KOPT-K1 (cell line): ENCODE data around the gene GPC6.

ENCODE experiments used
- H3K27ac ChIP-seq: fragments of 200-600 bp; sonication (generic); 2 replicates; pipeline ENCODE4 v1.5.1; 2016; ENCODE audit warnings: antibody characterized with exemption, mild to moderate bottlenecking, low read depth, low read length; ENCODE audit not compliant: poor library complexity, severe bottlenecking
- H3K36me3 ChIP-seq: fragments of 200-600 bp; sonication (generic); 2 replicates; pipeline ENCODE4 v1.5.1; 2017; ENCODE audit warnings: antibody characterized with exemption, mild to moderate bottlenecking, low read length, moderate library complexity; ENCODE audit not compliant: insufficient read depth
- H3K9me3 ChIP-seq: fragments of 200-600 bp; sonication (generic); 2 replicates; pipeline ENCODE4 v1.5.1; 2017; ENCODE audit warnings: antibody characterized with exemption, low read length, mild to moderate bottlenecking; ENCODE audit not compliant: insufficient read depth, poor library complexity, severe bottlenecking

The GPC6 gene

GRCh38 chr13:94216476-94216875, 989.9 kb downstream of the GPC6 start:
- H3K9me3 ChIP-seq, result no peaks in the 10 kb centered on the region
- no peaks in the 10 kb centered on the region for H3K36me3 ChIP-seq
- H3K27ac ChIP-seq, result no peak overlapping the region

GRCh38 chr13:94217370-94217769, 990.8 kb downstream of the GPC6 start:
- H3K9me3 ChIP-seq, result no peaks in the 10 kb centered on the region
- no peaks in the 10 kb centered on the region for H3K36me3 ChIP-seq
- no peak overlapping the region for H3K27ac ChIP-seq

- H3K36me3 ChIP-seq, result no peaks in the 10 kb centered on the region
- no peak overlapping the region for H3K27ac ChIP-seq
- no peaks in the 10 kb centered on the region for H3K9me3 ChIP-seq
Measured at GRCh38 chr13:94218537-94218936, 991.9 kb downstream of the GPC6 start.

GRCh38 chr13:94218951-94219350, 992.3 kb downstream of the GPC6 start:
- Histone ChIP-seq H3K9me3 (no peaks in the 10 kb centered on the region), H3K36me3 (no peaks in the 10 kb centered on the region), H3K27ac (no peak overlapping the region)

- Histone ChIP-seq H3K27ac (no peak overlapping the region), H3K36me3 (no peaks in the 10 kb centered on the region), H3K9me3 (no peaks in the 10 kb centered on the region)
Measured at GRCh38 chr13:94224670-94225069, 998.1 kb downstream of the GPC6 start.

GRCh38 chr13:94227255-94227879, 1000.8 kb downstream of the GPC6 start:
- Histone ChIP-seq H3K27ac (no peak overlapping the region), H3K9me3 (no peaks in the 10 kb centered on the region), H3K36me3 (no peaks in the 10 kb centered on the region)

- H3K9me3 ChIP-seq, result no peaks in the 10 kb centered on the region
- no peaks in the 10 kb centered on the region for H3K36me3 ChIP-seq
- no peak overlapping the region for H3K27ac ChIP-seq
Measured at GRCh38 chr13:94228763-94229162, 1002.2 kb downstream of the GPC6 start.

GRCh38 chr13:94232161-94232950, 1005.7 kb downstream of the GPC6 start:
- Histone ChIP-seq H3K27ac (no peak overlapping the region), H3K9me3 (no peaks in the 10 kb centered on the region)

GRCh38 chr13:94232956-94233355, 1006.3 kb downstream of the GPC6 start:
- Histone ChIP-seq H3K27ac (no peak overlapping the region), H3K36me3 (no peaks in the 10 kb centered on the region), H3K9me3 (no peaks in the 10 kb centered on the region)

More at GRCh38 chr13:94232161-94232950, 1005.7 kb downstream of the GPC6 start:
- no peaks in the 10 kb centered on the region for H3K36me3 ChIP-seq

GRCh38 chr13:94233401-94233800, 1006.8 kb downstream of the GPC6 start:
- Histone ChIP-seq H3K36me3 (no peaks in the 10 kb centered on the region), H3K27ac (no peak overlapping the region), H3K9me3 (no peaks in the 10 kb centered on the region)

- H3K9me3 ChIP-seq, result no peaks in the 10 kb centered on the region
- no peak overlapping the region for H3K27ac ChIP-seq
- no peaks in the 10 kb centered on the region for H3K36me3 ChIP-seq
Measured at GRCh38 chr13:94233837-94234236, 1007.2 kb downstream of the GPC6 start.

- Histone ChIP-seq H3K36me3 (no peaks in the 10 kb centered on the region), H3K27ac (no peak overlapping the region), H3K9me3 (no peaks in the 10 kb centered on the region)
Measured at GRCh38 chr13:94234738-94235137, 1008.1 kb downstream of the GPC6 start.

GRCh38 chr13:94236132-94236531, 1009.5 kb downstream of the GPC6 start:
- H3K36me3 ChIP-seq, result no peaks in the 10 kb centered on the region
- peak overlapping the region; percentile 42 for H3K27ac ChIP-seq
- H3K9me3 ChIP-seq, result no peaks in the 10 kb centered on the region

GRCh38 chr13:94236872-94237271, 1010.3 kb downstream of the GPC6 start:
- H3K9me3 ChIP-seq, result no peaks in the 10 kb centered on the region
- no peaks in the 10 kb centered on the region for H3K36me3 ChIP-seq
- H3K27ac ChIP-seq, result peak overlapping the region; percentile 42

GRCh38 chr13:94239135-94239534, 1012.5 kb downstream of the GPC6 start:
- H3K27ac ChIP-seq, result peak overlapping the region; percentile 23

GRCh38 chr13:94242554-94242953, 1015.9 kb downstream of the GPC6 start:
- peaks cover 12% of the 10 kb centered on the region for H3K9me3 ChIP-seq
- no peaks in the 10 kb centered on the region for H3K36me3 ChIP-seq
- H3K27ac ChIP-seq, result no peak overlapping the region

More at GRCh38 chr13:94239135-94239534, 1012.5 kb downstream of the GPC6 start:
- Histone ChIP-seq H3K9me3 (no peaks in the 10 kb centered on the region), H3K36me3 (no peaks in the 10 kb centered on the region)
